IPS-NIHi7 (cell line): ENCODE measurements around the gene TTC38.

Experiments used
- DNase-seq: peaks from one replicate; pipeline ENCODE4 v3.0.0; 2012; ENCODE audit warnings: mixed read lengths; ENCODE audit errors: extremely low spot score

TTC38 gene

GRCh38 chr22:46329616-46330015 lies 61.8 kb downstream of the TTC38 start:
- DNase-seq: no peak

GRCh38 chr22:46330426-46330825 lies 62.6 kb downstream of the TTC38 start:
- DNase-seq: no peak

- DNase-seq: no peak
Measured at GRCh38 chr22:46331496-46331895, 63.7 kb downstream of the TTC38 start.

GRCh38 chr22:46335201-46336118 lies 67.7 kb downstream of the TTC38 start, which contains the start of gene TRMU:
TSS of gene TRMU (plus strand) at chr22:46335714. CDS start at chr22:46335765, 51 bp downstream.
- DNase-seq: peak; percentile 97

GRCh38 chr22:46336119-46337078 lies 68.6 kb downstream of the TTC38 start:
- DNase-seq: no peak

GRCh38 chr22:46337870-46338269 lies 70.1 kb downstream of the TTC38 start:
- DNase-seq: no peak

GRCh38 chr22:46338636-46339035 lies 70.8 kb downstream of the TTC38 start:
- DNase-seq: no peak

- no peak for DNase-seq
Measured at GRCh38 chr22:46339956-46340355, 72.1 kb downstream of the TTC38 start.

- DNase-seq: no peak
Measured at GRCh38 chr22:46340676-46341075, 72.9 kb downstream of the TTC38 start.
